Mesenchymal stem cell (in vitro differentiated cells and primary cell): ENCODE data around the gene GRK6.
"Not testable (repeated sequence)": the region's sequence is repeated elsewhere in the genome, so short reads cannot be mapped to it uniquely, and the experiment has no call there.

Source experiments
- DNase-seq: peaks from one replicate; pipeline ENCODE4 v3.0.0-alpha.2; 2013
- H2AFZ ChIP-seq: one replicate; pipeline ENCODE4 v1.6.1; 2013; ENCODE audit warnings: low read depth, mild to moderate bottlenecking, control low read depth, inconsistent platforms, low read length, moderate library complexity
- H2AK5ac ChIP-seq: 2 replicates; pipeline ENCODE4 v1.6.1; 2013; ENCODE audit warnings: low read length, moderate library complexity, mild to moderate bottlenecking, inconsistent platforms; ENCODE audit not compliant: severe bottlenecking
- H2BK120ac ChIP-seq: one replicate; pipeline ENCODE4 v1.6.1; 2013; ENCODE audit warnings: low read depth, mild to moderate bottlenecking, inconsistent platforms, low read length, moderate library complexity
- H2BK12ac ChIP-seq, 2 experiments: one replicate each; pipeline ENCODE4 v1.6.1; 2013; ENCODE audit warnings: inconsistent platforms in 2 of 2, low read length in 2 of 2, mild to moderate bottlenecking in 2 of 2, moderate library complexity in 2 of 2, control low read depth in 1 of 2
- H2BK15ac ChIP-seq: one replicate; pipeline ENCODE4 v1.6.1; 2013; ENCODE audit warnings: mild to moderate bottlenecking, low read depth, inconsistent platforms; ENCODE audit not compliant: poor library complexity, severe bottlenecking
- H2BK5ac ChIP-seq: 2 replicates; pipeline ENCODE4 v1.6.1; 2013; ENCODE audit warnings: low read depth, mild to moderate bottlenecking, low read length, control low read depth, inconsistent platforms; ENCODE audit not compliant: poor library complexity, severe bottlenecking
- H3K14ac ChIP-seq, 2 experiments: one replicate each; pipeline ENCODE4 v1.6.1; 2013; ENCODE audit warnings: inconsistent platforms in 2 of 2, low read length in 2 of 2, control low read depth in 1 of 2, mild to moderate bottlenecking in 1 of 2, moderate library complexity in 1 of 2
- H3K18ac ChIP-seq, 2 experiments: one replicate each; pipeline ENCODE4 v1.6.1; 2013; ENCODE audit warnings: inconsistent platforms in 2 of 2, low read length in 2 of 2, control low read depth in 1 of 2, low read depth in 1 of 2, mild to moderate bottlenecking in 1 of 2
- H3K23ac ChIP-seq, 2 experiments: one replicate each; pipeline ENCODE4 v1.6.1; 2013; ENCODE audit warnings: inconsistent platforms in 2 of 2, low read length in 2 of 2, mild to moderate bottlenecking in 2 of 2, moderate library complexity in 2 of 2, control low read depth in 1 of 2
- H3K27ac ChIP-seq: 2 replicates; pipeline ENCODE4 v1.5.1; 2013; ENCODE audit warnings: mild to moderate bottlenecking, moderate library complexity, low read length, control low read depth, inconsistent platforms; ENCODE audit not compliant: poor library complexity, severe bottlenecking
- H3K27me3 ChIP-seq, 2 experiments: 2 replicates each; pipeline versions ENCODE4 v1.6.1 to v1.7.0; 2013; ENCODE audit warnings: low read length in 2 of 2, mild to moderate bottlenecking in 2 of 2, moderate library complexity in 2 of 2, control low read depth in 1 of 2, inconsistent platforms in 1 of 2; ENCODE audit not compliant: control insufficient read depth in 1 of 2, insufficient read depth in 1 of 2
- H3K36me3 ChIP-seq, 2 experiments: 2 replicates each; pipeline versions ENCODE4 v1.6.1 to v1.7.0; 2013; ENCODE audit warnings: low read length in 2 of 2, control low read depth in 1 of 2, inconsistent platforms in 1 of 2, low read depth in 1 of 2, mild to moderate bottlenecking in 1 of 2; ENCODE audit not compliant: insufficient read depth in 2 of 2, control insufficient read depth in 1 of 2
- H3K4ac ChIP-seq, 2 experiments: one replicate each; pipeline ENCODE4 v1.6.1; 2013; ENCODE audit warnings: inconsistent platforms in 2 of 2, low read length in 2 of 2, mild to moderate bottlenecking in 2 of 2, moderate library complexity in 2 of 2, control low read depth in 1 of 2, low read depth in 1 of 2
- H3K4me1 ChIP-seq: 2 replicates; pipeline ENCODE4 v1.6.1; 2013; ENCODE audit warnings: low read depth, low read length, control low read depth; ENCODE audit not compliant: control insufficient read depth, insufficient read depth
- H3K4me2 ChIP-seq: 2 replicates; pipeline ENCODE4 v1.6.1; 2013; ENCODE audit warnings: low read length, mild to moderate bottlenecking, inconsistent platforms; ENCODE audit not compliant: poor library complexity, severe bottlenecking
- H3K4me3 ChIP-seq, 2 experiments: 2 replicates each; pipeline versions ENCODE4 v1.5.1 to v1.7.0; 2013; ENCODE audit warnings: low read length in 2 of 2, mild to moderate bottlenecking in 2 of 2, control low read depth in 1 of 2, low read depth in 1 of 2; ENCODE audit not compliant: insufficient read depth in 1 of 2
- H3K79me1 ChIP-seq: replicated peaks from 2 replicates; pipeline ENCODE4 v1.6.1; 2013; ENCODE audit warnings: mild to moderate bottlenecking, control low read depth, low read length, inconsistent platforms; ENCODE audit not compliant: poor library complexity, severe bottlenecking
- H3K9ac ChIP-seq: 2 replicates; pipeline ENCODE4 v1.7.0; 2013; ENCODE audit warnings: mild to moderate bottlenecking, low read length, moderate library complexity
- H3K9me3 ChIP-seq: 2 replicates; pipeline ENCODE4 v1.7.0; 2013; ENCODE audit warnings: mild to moderate bottlenecking, low read length; ENCODE audit not compliant: control insufficient read depth
- H4K8ac ChIP-seq: one replicate; pipeline ENCODE4 v1.6.1; 2013; ENCODE audit warnings: inconsistent platforms, mild to moderate bottlenecking, low read length, moderate library complexity
- H4K91ac ChIP-seq: one replicate; pipeline ENCODE4 v1.6.1; 2013; ENCODE audit warnings: mild to moderate bottlenecking, low read length, inconsistent platforms
- WGBS: methylation state at CpG from one replicate; pipeline ENCODE4 v1.1.7; 2013; ENCODE audit warnings: mixed read lengths; 5-methylcytosine and 5-hydroxymethylcytosine counted together

GRK6 gene

GRCh38 chr5:177420472-177420871, 6.0 kb upstream of the GRK6 start:
- not testable (repeated sequence) for H3K23ac ChIP-seq, H3K36me3 ChIP-seq, H2BK5ac ChIP-seq, H2AFZ ChIP-seq, H3K9me3 ChIP-seq, H3K4me1 ChIP-seq, H3K4me3 ChIP-seq, H2BK120ac ChIP-seq, H4K91ac ChIP-seq, H2AK5ac ChIP-seq, H3K18ac ChIP-seq, H3K9ac ChIP-seq, H3K27ac ChIP-seq, H3K4me2 ChIP-seq, DNase-seq, H4K8ac ChIP-seq, H2BK12ac ChIP-seq, H3K4ac ChIP-seq, H3K14ac ChIP-seq, H3K79me1 ChIP-seq, H2BK15ac ChIP-seq, H3K27me3 ChIP-seq
- WGBS, result 86% methylated on average over 7 of the region's 7 CpGs

DNA sequence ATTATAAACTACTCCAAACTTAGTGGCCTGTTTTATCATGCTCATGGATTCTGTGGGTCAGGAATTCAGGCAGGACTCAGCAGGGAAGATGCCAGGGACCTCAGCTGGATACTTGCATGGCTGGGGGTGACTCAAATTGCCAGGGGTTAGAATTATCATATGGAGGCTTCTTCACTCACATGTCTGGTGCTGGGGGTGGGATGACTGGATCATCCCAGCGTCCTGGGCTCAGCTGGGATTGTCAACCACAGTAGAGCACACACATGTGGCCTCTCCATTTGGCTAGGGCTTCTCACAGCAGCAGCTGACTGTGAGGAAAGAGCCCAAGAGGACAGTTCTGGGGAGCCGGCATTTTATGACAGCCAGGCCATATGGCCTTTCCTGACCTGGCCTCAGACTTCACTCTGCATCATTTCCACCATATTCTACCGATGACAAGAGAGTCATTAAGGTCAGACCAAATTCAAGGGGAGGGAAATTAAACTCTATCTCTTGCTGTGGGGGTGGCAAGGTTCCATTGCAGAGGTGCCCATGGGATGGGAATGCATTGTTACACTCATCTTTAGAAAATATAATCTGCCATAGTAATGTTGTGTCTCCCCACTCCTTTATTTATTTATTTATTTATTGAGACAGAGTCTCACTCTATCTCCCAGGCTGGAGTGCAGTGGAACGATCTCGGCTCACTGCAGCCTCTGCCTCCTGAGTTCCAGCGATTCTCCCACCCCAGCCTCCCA, 5.2 kb upstream of the GRK6 start:
- WGBS, result 77% methylated on average over 5 of the region's 6 CpGs
- H3K4me1 ChIP-seq, result peaks cover 6% of the 10 kb centered on the region
- no peak overlapping the region for H4K91ac ChIP-seq

GRCh38 chr5:177423671-177424070, 2.8 kb upstream of the GRK6 start:
- DNase-seq, result no peak
- Histone ChIP-seq H3K4me1 (peaks cover 19% of the 10 kb centered on the region), H3K9me3 (no peaks in the 10 kb centered on the region), H4K8ac (no peak overlapping the region), H2BK15ac (no peak overlapping the region), H3K23ac (no peak overlapping the region), H3K79me1 (peaks cover 13% of the 10 kb centered on the region), H3K18ac (no peak overlapping the region), H3K4me3 (no peak overlapping the region), H2BK5ac (no peak overlapping the region), H3K14ac (no peak overlapping the region), H3K36me3 (peaks cover 0 to 3% of the 10 kb centered on the region in 2 experiments), H3K4me2 (no peak overlapping the region), H2AFZ (no peak overlapping the region), H3K9ac (no peak overlapping the region), H2BK120ac (no peak overlapping the region), H4K91ac (no peak overlapping the region), H2BK12ac (no peak overlapping the region), H3K4ac (no peak overlapping the region), H2AK5ac (no peak overlapping the region), H3K27ac (no peak overlapping the region), H3K27me3 (no peaks in the 10 kb centered on the region)
- WGBS, result 86% methylated on average over 2 of the region's 2 CpGs

More for the DNA sequence above, 5.2 kb upstream of the GRK6 start:
- Histone ChIP-seq H3K27ac (no peak overlapping the region), H3K18ac (no peak overlapping the region), H3K4ac (no peak overlapping the region), H2BK120ac (no peak overlapping the region), H3K14ac (no peak overlapping the region), H2AFZ (no peak overlapping the region), H3K9ac (no peak overlapping the region), H3K4me2 (no peak overlapping the region), H3K23ac (no peak overlapping the region), H3K36me3 (no peaks in the 10 kb centered on the region), H3K27me3 (no peaks in the 10 kb centered on the region), H2BK5ac (no peak overlapping the region), H3K9me3 (no peaks in the 10 kb centered on the region), H2BK12ac (no peak overlapping the region), H4K8ac (no peak overlapping the region), H2BK15ac (no peak overlapping the region), H3K4me3 (no peak overlapping the region), H3K79me1 (no peaks in the 10 kb centered on the region), H2AK5ac (no peak overlapping the region)
- peak; percentile 26 for DNase-seq

GRCh38 chr5:177425196-177425800, 1.2 kb upstream of the GRK6 start:
- H3K27ac ChIP-seq, result peak overlapping the region; percentile 95
- H2BK5ac ChIP-seq, result peak overlapping the region; percentile 40
- H2AFZ ChIP-seq, result no peak overlapping the region
- H2AK5ac ChIP-seq, result peak overlapping the region; percentile 58
- H2BK120ac ChIP-seq, result peak overlapping the region; percentile 71
- peak overlapping the region; percentile 98 for H2BK15ac ChIP-seq
- no peak for DNase-seq
- peaks cover 25% of the 10 kb centered on the region for H3K79me1 ChIP-seq
- H3K4me1 ChIP-seq, result peaks cover 25% of the 10 kb centered on the region
- no peak overlapping the region for H3K14ac ChIP-seq
- H3K23ac ChIP-seq, result no peak overlapping the region
- H4K8ac ChIP-seq, result peak overlapping the region; percentile 95
- WGBS, result 45% methylated on average over 13 of the region's 13 CpGs
- H3K4me2 ChIP-seq, result peak overlapping the region; percentile 76
- H3K18ac ChIP-seq, result peak overlapping the region; percentile 76 to 94
- H3K4me3 ChIP-seq, result peak overlapping the region; percentile 70 to 82
- H3K4ac ChIP-seq, result peak overlapping the region in 1 of 2 experiments; percentile 68
- peaks cover 0 to 7% of the 10 kb centered on the region in 2 experiments for H3K36me3 ChIP-seq
- peak overlapping the region; percentile 79 for H4K91ac ChIP-seq
- peak overlapping the region in 1 of 2 experiments; percentile 93 for H2BK12ac ChIP-seq
- H3K27me3 ChIP-seq, result no peaks in the 10 kb centered on the region
- peak overlapping the region; percentile 91 for H3K9ac ChIP-seq
- H3K9me3 ChIP-seq, result no peaks in the 10 kb centered on the region
